Activated T-helper 1 cell treated with anti-CD3 and anti-CD28 coated beads, Interleukin-2, amount 50 U/mL, for 16 hours (primary cell): ENCODE data around the gene SPATA1.
"Not testable (repeated sequence)": the region's sequence is repeated elsewhere in the genome, so short reads cannot be mapped to it uniquely, and the experiment has no call there.

ENCODE experiments used
- DNase-seq, 2 donors: peaks; one replicate each; pipeline ENCODE4 v3.0.0-alpha.2; 2020; ENCODE audit warnings: low read depth in 1 of 2, low spot score in 1 of 2

Gene SPATA1, protein sequence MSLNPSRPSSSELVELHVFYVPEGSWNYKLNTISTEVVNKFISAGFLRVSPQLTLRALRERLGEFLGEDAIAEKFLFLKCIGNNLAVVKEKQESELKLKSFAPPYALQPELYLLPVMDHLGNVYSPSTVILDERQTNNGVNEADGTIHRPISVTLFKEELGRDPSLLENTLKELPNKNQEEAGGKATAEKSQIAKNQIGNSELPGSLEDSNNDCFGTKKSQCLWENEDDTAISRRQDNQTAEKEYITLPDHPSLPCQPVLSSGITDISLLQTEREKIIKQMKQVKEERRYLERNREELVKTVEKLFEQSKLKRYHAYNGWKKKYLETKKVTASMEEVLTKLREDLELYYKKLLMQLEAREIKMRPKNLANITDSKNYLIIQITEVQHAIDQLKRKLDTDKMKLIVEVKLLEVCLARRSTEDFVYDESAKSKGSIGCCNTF

GRCh38 chr1:84506002-84506728, at the start of gene SPATA1, which contains the start of gene GNG5:
SPATA1 (plus strand) TSS chr1:84506386; CDS start chr1:84516360, 9,974 bp downstream.
GNG5 (minus strand) TSS chr1:84506581; CDS start chr1:84506091, 490 bp downstream.
- peak; percentile 95 to 96 for DNase-seq

DNA sequence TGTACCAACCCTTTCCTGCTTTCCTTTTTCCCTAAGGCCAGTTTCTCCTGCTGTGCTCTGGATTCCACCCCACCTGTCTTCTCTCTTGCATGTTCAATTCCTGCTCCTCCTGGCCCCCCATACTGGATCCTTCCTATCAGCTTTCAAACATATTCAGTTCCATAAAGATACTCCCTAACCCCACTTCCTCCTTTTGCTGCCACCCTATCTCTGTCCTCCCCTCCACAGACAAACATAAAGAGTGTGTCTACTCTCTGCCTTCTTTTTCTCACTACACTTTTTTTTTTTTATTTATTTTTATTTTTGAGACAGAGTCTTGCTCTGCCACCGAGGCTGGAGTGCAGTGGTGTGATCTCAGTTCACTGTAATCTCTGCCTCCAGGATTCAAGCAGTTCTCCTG, 44.1 kb upstream of the SPATA1 start:
- DNase-seq = no peak

DNA sequence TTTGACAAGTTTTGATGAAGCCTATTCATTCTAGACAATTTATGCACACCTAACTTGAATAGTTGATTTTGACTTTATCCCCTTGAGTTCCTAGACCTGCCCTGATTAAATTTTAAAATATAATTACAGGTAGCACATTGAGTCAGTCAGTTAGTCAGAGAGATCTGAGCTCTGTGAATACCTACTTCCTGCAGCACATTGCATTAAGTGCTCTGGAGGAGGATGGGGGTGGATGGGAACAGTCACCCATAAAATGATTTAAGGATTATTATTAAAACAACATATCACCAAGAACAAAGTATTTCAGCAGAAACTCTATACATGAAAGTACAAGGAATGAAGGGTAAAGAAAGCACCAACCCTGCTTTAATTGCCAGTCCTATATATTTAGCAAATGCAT, 38.9 kb upstream of the SPATA1 start:
- DNase-seq = no peak

GRCh38 chr1:84476225-84476624, 30.0 kb upstream of the SPATA1 start:
- no peak for DNase-seq

DNA sequence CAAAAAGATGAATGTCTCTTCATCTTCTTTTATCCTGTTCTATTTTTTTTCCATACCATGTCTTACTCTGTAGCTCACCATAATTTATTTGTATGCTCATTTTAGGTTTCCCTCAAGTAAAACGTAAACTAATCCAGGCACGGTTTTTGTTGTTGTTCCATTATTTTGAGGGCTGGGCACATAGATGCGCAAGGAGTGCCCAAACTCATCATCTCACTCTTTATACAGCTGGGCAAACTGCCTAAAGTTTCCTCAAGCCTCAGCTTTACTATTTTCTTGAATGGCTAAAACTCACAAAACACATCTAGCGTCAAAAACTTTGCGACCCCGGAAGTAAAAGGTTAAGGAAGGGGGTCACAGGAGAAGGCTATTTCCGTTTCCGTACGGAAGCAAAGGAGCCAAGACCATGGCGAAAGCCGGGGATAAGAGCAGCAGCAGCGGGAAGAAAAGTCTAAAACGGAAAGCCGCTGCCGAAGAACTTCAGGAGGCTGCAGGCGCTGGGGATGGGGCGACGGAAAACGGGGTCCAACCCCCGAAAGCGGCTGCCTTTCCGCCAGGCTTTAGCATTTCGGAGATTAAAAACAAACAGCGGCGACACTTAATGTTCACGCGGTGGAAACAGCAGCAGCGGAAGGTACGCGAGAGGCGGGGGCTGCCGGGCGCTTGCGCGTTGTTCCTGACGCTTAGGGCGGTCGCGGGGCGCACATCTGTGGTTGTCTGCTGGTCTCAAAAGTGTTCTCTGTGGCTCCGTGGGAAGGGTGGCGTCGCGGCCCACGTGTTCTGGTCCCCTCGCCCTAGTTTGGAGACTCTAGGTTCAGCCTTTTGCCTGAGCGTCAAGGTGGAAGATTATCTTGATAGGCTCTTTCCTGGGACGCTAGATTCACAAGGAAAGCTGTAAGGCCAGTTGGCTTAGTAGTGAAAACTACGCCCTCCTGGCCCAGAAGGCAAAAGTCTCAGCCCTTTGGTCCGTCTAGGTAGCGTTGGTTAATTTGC, 27.0 kb upstream of the SPATA1 start, which contains the start of gene RPF1:
Gene RPF1, plus strand, starts transcription at position 391 of the 993 bp plus-strand sequence. Its CDS starts 16 bp downstream, at position 407.
- DNase-seq = peak; percentile 50 to 70

- no peak for DNase-seq
Observed at GRCh38 chr1:84479998-84480397, 26.2 kb upstream of the SPATA1 start.

DNA sequence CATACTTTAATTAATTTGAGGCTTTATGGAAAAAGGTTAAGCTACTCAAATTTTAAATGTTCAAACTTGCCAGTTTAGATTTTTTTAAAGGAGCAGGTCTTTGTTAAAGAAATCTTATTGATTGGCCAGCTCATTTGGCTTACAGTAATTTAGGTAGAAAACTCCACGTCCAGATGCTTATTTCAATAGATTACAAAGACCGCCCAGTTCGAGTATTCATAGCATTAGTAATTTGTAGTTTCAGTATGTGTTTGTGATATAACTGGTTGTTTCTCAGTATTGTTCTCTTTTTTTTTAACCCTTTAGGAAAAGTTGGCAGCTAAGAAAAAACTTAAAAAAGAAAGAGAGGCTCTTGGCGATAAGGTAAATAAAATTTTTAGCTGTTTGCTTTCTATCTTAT, 25.5 kb upstream of the SPATA1 start:
- no peak for DNase-seq

DNA sequence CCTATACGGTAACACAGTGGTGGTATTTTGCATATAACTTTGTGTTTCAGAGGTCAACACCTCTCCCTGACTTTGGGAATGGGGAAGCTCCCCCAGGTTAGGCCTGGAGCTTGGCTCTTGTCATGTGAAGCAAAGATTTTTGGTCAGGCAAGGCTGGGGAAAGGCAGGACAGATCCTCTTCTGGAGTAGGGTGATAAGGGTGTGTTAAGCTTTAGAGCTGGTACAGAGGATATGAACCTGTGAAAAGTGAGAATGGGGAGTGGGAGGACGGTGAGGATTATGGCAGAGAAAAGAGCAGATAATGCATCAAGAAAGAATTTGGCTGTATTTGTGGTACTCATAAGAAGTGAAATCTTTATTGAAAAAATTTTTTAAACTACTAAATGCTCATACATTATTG, 24.9 kb upstream of the SPATA1 start:
- DNase-seq = no peak

DNA sequence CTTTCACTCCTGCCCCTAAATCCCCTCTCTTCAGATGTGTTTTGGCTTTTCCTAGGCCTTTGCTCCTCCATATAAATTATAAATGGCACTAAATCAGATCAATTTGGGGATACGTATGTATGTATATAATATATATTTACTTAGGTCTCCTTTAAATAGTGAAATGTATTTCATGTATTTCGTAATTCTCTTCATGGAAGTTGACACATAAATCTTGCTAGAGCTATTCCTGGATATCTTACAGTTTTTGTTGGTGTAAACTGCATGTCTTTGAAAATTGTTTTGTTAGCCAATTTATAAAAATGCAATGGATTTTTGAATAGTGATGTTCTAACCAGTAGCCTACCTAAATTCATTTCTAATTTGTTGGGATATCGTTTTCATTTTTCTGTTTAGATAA, 18.1 kb upstream of the SPATA1 start:
- DNase-seq = no peak

- DNase-seq = no peak
Observed at GRCh38 chr1:84489766-84490165, 16.4 kb upstream of the SPATA1 start.

GRCh38 chr1:84492726-84493125, 13.5 kb upstream of the SPATA1 start:
- no peak for DNase-seq

- DNase-seq = no peak
Observed at GRCh38 chr1:84493747-84494146, 12.4 kb upstream of the SPATA1 start.

- no peak for DNase-seq
Observed at GRCh38 chr1:84496498-84496897, 9.7 kb upstream of the SPATA1 start.

DNA sequence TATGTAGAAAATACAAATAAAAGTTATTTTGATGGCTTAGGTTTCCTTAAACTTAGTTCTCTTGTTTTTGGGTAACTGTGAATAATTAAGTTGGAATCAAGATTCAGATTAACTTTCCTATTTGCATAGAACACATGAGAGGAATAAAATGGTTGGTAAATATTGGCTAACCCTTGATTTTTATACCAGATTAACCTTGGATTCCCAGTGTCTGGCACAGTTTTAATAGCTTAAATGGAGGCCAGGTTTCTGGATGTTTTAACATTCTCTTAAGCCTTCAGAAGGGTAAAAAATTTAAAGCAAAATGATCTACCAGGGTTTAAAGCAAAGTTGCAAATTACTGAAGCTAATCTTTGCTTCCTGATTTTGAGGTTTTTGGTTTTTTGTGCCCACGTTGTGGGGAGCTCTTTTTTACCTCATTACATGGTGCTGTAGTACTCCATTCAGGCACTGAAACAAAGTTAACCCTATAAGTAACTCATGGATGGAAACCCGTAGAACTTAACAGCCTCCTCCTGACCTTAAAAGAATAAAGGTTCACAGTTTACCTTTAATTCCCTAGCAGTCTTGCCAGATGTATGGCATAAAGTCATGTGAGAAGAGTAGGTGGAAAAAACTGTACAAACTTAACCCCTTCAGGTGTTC, 8.4 kb upstream of the SPATA1 start:
- DNase-seq = no peak

DNA sequence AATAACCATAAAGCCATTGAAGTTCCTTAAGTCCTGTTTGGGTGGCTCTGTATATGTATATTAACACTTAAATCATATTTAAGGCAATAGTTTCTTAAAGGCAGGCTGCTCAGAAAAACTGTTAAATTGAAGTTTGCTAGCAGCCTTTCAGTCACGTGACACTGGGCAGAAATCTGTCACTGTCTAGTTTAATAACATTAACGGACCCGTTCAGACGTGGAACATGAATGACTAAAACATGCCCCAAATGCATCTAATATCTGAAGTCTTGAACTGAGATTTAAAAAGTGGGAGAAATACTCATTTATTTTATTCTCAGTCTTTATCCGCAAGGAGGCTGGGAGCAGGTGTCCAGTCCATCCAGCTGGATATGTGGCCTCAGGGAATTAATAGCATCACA, 3.3 kb upstream of the SPATA1 start:
- DNase-seq = no peak

DNA sequence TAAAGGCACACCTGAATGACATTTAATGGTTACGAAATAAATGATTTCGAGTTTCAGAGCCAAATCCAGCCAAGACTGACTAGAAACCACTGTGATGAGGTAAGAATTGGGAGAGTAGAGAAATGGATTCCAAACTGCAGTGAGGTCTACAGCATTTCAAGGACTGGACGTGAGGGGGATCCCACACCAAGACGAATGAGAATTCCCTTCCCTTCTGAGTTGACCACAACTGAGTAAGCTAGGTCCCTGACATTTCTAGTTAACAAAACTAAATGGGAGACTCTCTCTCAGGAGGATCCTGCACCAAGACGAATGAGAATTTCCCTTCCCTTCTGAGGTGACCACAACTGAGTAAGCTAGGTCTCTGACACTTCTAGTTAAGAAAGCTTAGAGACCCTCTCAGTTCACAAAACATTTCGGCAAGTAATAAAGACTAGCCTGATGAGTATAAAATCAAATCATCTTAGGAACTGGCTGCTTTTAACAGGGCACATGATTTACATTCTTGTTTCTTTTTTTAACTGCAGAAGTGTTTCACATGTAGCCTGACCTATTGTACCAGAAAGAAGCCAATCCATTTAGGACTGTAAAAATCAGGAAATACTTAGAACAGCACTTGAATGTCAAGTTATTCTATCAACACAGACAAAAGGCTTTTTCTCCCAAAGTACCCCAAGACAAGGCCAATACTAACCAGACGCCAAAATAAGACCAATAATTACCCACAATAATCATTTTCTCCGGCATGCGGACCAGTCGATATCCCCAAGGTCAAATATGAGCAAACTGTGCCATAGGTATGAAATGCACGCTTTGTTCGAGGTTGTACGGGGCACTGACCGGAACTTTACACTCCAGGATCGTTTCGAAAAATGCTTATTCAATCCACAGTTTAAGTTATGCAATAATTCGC, 1.4 kb upstream of the SPATA1 start:
- DNase-seq = no peak

DNA sequence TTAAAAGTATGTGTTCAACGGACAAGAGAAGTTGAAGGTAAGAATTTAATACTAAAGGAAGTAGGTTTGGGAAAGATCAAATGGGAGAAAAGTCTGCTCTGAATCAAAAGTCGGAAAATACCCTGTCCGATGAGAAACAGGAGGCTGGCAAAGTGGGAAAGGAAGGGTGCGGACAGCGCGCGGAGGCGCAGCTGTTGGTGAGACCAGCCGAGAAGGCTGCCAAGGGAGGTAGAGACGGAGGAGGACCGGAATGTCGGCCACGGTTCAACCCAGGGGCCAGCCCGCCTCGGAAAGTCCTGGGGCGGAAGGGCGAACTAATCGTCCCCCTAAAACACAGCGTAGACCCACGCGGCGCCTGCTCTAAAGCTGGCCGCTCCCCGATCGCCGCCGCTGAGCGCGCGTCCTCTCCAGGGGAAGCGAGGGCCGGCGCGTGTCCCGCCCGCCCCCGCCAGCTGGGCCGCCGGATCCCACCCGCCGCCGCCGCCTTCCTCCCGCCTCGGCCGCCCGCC, 639 bp upstream of the SPATA1 start:
- DNase-seq = no peak

GRCh38 chr1:84506729-84507453, 705 bp downstream of the SPATA1 start:
- no peak for DNase-seq

DNA sequence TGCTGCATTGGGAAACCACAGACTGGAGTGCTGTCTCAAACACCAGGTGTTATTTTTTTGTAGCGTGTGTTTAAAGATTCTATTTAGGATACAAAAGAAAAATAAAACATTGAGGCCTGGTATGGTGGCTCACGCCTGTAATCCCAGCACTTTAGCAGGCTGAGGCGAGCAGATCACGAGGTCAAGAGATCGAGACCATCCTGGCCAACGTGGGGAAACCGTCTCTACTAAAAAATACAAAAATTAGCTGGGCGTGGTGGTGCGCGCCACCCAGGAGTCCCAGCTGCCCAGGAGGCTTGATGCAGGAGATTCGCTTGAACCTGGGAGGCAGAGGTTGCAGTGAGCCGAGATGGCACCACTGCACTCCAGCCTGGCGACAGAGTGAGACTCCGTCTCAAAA, 1.7 kb downstream of the SPATA1 start:
- DNase-seq = not testable (repeated sequence)
